Esophagus muscularis mucosa (tissue), 4 donors: ENCODE measurements around the gene SULT6B1. TPM values are rescaled to one million over a fixed set of nuclear protein-coding genes. Genes with fewer than 3 reads are reported as not detected.

Experiments used
- DNase-seq: peaks from one replicate; pipeline ENCODE4 v3.0.0-alpha.2; 2017; ENCODE audit errors: extremely low spot score
- H3K27ac ChIP-seq, 4 donors: fragments of 200-600 bp; sonication (generic); replicated peaks in 1 of 4; 1 replicate in 3 of 4; 2 replicates in 1 of 4; pipeline ENCODE4 v1.5.1; 2016 to 2019; ENCODE audit warnings: mild to moderate bottlenecking in 1 of 4
- H3K27me3 ChIP-seq, 4 donors: fragments of 200-600 bp; sonication (generic); one replicate each; pipeline versions ENCODE4 v1.5.1 to v1.6.0; 2016 to 2019
- H3K36me3 ChIP-seq, 4 donors: fragments of 200-600 bp; sonication (generic); one replicate each; pipeline ENCODE4 v1.5.1; 2016 to 2019
- H3K4me1 ChIP-seq, 4 donors: fragments of 200-600 bp; sonication (generic); one replicate each; pipeline ENCODE4 v1.5.1; 2016 to 2019
- H3K4me3 ChIP-seq, 4 donors: fragments of 200-600 bp; sonication (generic); 1 replicate in 2 of 4; 2 replicates in 2 of 4; pipeline ENCODE4 v1.5.1; 2016 to 2019; ENCODE audit warnings: mild to moderate bottlenecking in 4 of 4, moderate library complexity in 1 of 4
- H3K9me3 ChIP-seq, 4 donors: fragments of 200-600 bp; sonication (generic); 1 replicate in 3 of 4; 2 replicates in 1 of 4; pipeline ENCODE4 v1.5.1; 2016 to 2019
- CTCF ChIP-seq, 3 experiments: fragments of 200-600 bp in 2 of 3; fragments of 450-650 bp in 1 of 3; sonication (generic) in 2 of 3; IDR thresholded peaks; one replicate each; pipeline ENCODE4 v1.5.1; 2017 to 2019; ENCODE audit warnings: antibody characterized with exemption in 3 of 3, mild to moderate bottlenecking in 2 of 3, moderate library complexity in 1 of 3
- EP300 ChIP-seq: sonication (generic); formaldehyde crosslinking; IDR thresholded peaks from one replicate; pipeline ENCODE4 v1.6.1; 2017; ENCODE audit warnings: antibody characterized with exemption
- POLR2A ChIP-seq: fragments of 450-650 bp; IDR thresholded peaks from one replicate; pipeline ENCODE4 v1.6.1; 2017; ENCODE audit warnings: antibody characterized with exemption, moderate library complexity, mild to moderate bottlenecking, low read depth
- POLR2AphosphoS5 ChIP-seq, 2 donors: sonication (generic); formaldehyde crosslinking; IDR thresholded peaks; one replicate each; pipeline ENCODE4 v1.6.1; 2017; ENCODE audit warnings: antibody characterized with exemption in 2 of 2
- WGBS: methylation state at CpG from one replicate; pipeline ENCODE4 v1.1.5; 2018; 5-methylcytosine and 5-hydroxymethylcytosine counted together
- intact Hi-C: fragments of 100-400 bp; cut with DNase I; formaldehyde crosslinking; loops from one replicate; pipeline ENCODE4 v1.15.1; 2023
- total RNA-seq, 4 donors: library from RNA; depleted of rRNA; stranded (reverse); fragments of >200 nt; gene quantifications; one replicate each; pipeline versions ENCODE4 v1.1.0 to v1.2.1, GENCODE V29; 2016

SULT6B1 gene
- total RNA-seq, 4 donors from 2014 or later = not detected

GRCh38 chr2:37143974-37144373 is 44.5 kb downstream of the SULT6B1 start:
- Histone ChIP-seq H3K27ac (no peak overlapping the region), H3K36me3 (peaks cover 42 to 98% (median 81%) of the 10 kb centered on the region in 4 donors), H3K4me1 (no peaks in the 10 kb centered on the region), H3K4me3 (no peak overlapping the region), H3K9me3 (no peaks in the 10 kb centered on the region), H3K27me3 (no peaks in the 10 kb centered on the region)
- intact Hi-C loops = no loop called here
- WGBS = 86% methylated on average over 1 of the region's 1 CpG
- TF ChIP-seq POLR2AphosphoS5 (IDR thresholded peaks at IDR 0.05) (no peak), EP300 (no peak), POLR2A (no peak), CTCF (IDR thresholded peaks at IDR 0.05) (no peak)
- no peak for DNase-seq

GRCh38 chr2:37142546-37142945 is 45.9 kb downstream of the SULT6B1 start:
- no peak overlapping the region for H3K27ac ChIP-seq
- no peaks in the 10 kb centered on the region for H3K9me3 ChIP-seq
- DNase-seq = no peak
- no peak overlapping the region for H3K4me3 ChIP-seq
- H3K27me3 ChIP-seq = no peaks in the 10 kb centered on the region
- H3K36me3 ChIP-seq = peaks cover 49 to 98% (median 81%) of the 10 kb centered on the region in 4 donors
- intact Hi-C loops = no loop called here
- TF ChIP-seq POLR2A = no peak
- no peak for TF ChIP-seq CTCF (IDR thresholded peaks at IDR 0.05)
- no peak for TF ChIP-seq POLR2AphosphoS5 (IDR thresholded peaks at IDR 0.05)
- H3K4me1 ChIP-seq = no peaks in the 10 kb centered on the region

GRCh38 chr2:37132914-37133313 is 55.6 kb downstream of the SULT6B1 start:
- TF ChIP-seq CTCF (IDR thresholded peaks at IDR 0.05) (no peak), EP300 (no peak), POLR2A (no peak), POLR2AphosphoS5 (IDR thresholded peaks at IDR 0.05) (no peak)
- no peaks in the 10 kb centered on the region for H3K4me1 ChIP-seq
- no peak overlapping the region for H3K4me3 ChIP-seq
- no peak for DNase-seq
- no peaks in the 10 kb centered on the region for H3K27me3 ChIP-seq
- peaks cover 26 to 99% (median 79%) of the 10 kb centered on the region in 4 donors for H3K36me3 ChIP-seq
- no peak overlapping the region for H3K27ac ChIP-seq
- no peaks in the 10 kb centered on the region for H3K9me3 ChIP-seq
- intact Hi-C loops = no loop called here
- 95% methylated on average over 6 of the region's 6 CpGs for WGBS

GRCh38 chr2:37125416-37125815 is 63.1 kb downstream of the SULT6B1 start:
- WGBS = 100% methylated on average over 2 of the region's 2 CpGs
- intact Hi-C loops = no loop called here
- Histone ChIP-seq H3K27ac (no peak overlapping the region), H3K9me3 (no peaks in the 10 kb centered on the region), H3K27me3 (no peaks in the 10 kb centered on the region), H3K4me1 (no peaks in the 10 kb centered on the region), H3K36me3 (peaks cover 33 to 93% (median 56%) of the 10 kb centered on the region in 4 donors), H3K4me3 (no peak overlapping the region)
- TF ChIP-seq CTCF (IDR thresholded peaks at IDR 0.05) (no peak), POLR2A (no peak), POLR2AphosphoS5 (IDR thresholded peaks at IDR 0.05) (no peak), EP300 (no peak)
- no peak for DNase-seq

- H3K27ac ChIP-seq = no peak overlapping the region
- no peak for DNase-seq
- TF ChIP-seq EP300 (no peak), POLR2AphosphoS5 (IDR thresholded peaks at IDR 0.05) (no peak), CTCF (IDR thresholded peaks at IDR 0.05) (no peak), POLR2A (no peak)
- no peak overlapping the region for H3K4me3 ChIP-seq
- intact Hi-C loops = no loop called here
- 94% methylated on average over 5 of the region's 5 CpGs for WGBS
- H3K4me1 ChIP-seq = no peaks in the 10 kb centered on the region
- H3K9me3 ChIP-seq = no peaks in the 10 kb centered on the region
- H3K27me3 ChIP-seq = no peaks in the 10 kb centered on the region
- H3K36me3 ChIP-seq = peaks cover 16 to 94% (median 61%) of the 10 kb centered on the region in 4 donors
Measured at GRCh38 chr2:37119157-37119556, 69.3 kb downstream of the SULT6B1 start.
